GM23248 (cell line): ENCODE measurements around the gene MAGI3. TPM values are rescaled to one million over a fixed set of nuclear protein-coding genes. Genes with fewer than 3 reads are reported as not detected.
"Not testable (repeated sequence)": the region's sequence is repeated elsewhere in the genome, so short reads cannot be mapped to it uniquely, and the experiment has no call there.

Source experiments
- DNase-seq: peaks from one replicate; pipeline ENCODE4 v3.0.0-alpha.2; 2015
- H2AFZ ChIP-seq: fragments of 200-600 bp; sonication (generic); 2 replicates; pipeline ENCODE4 v1.6.1; 2016; ENCODE audit warnings: antibody characterized with exemption
- H3F3A ChIP-seq: fragments of 200-600 bp; sonication (generic); 2 replicates; pipeline ENCODE4 v1.6.1; 2016; ENCODE audit warnings: mild to moderate bottlenecking, antibody characterized with exemption, mixed run types; ENCODE audit not compliant: insufficient read depth
- H3K27ac ChIP-seq: fragments of 200-600 bp; sonication (generic); 2 replicates; pipeline ENCODE4 v1.5.1; 2016; ENCODE audit warnings: mild to moderate bottlenecking
- H3K27me3 ChIP-seq: fragments of 200-600 bp; sonication (generic); replicated peaks from 2 replicates; pipeline ENCODE4 v1.6.1; 2016; ENCODE audit warnings: mild to moderate bottlenecking; ENCODE audit not compliant: insufficient read depth
- H3K36me3 ChIP-seq: fragments of 200-600 bp; sonication (generic); 2 replicates; pipeline ENCODE4 v1.6.1; 2016; ENCODE audit warnings: low read depth, mild to moderate bottlenecking
- H3K4me1 ChIP-seq: fragments of 200-600 bp; sonication (generic); 2 replicates; pipeline ENCODE4 v1.6.1; 2016; ENCODE audit warnings: mild to moderate bottlenecking; ENCODE audit not compliant: insufficient read depth
- H3K4me2 ChIP-seq: fragments of 200-600 bp; sonication (generic); one replicate; pipeline ENCODE4 v1.6.1; 2016; ENCODE audit warnings: mild to moderate bottlenecking; ENCODE audit not compliant: unreplicated experiment
- H3K4me3 ChIP-seq: fragments of 200-600 bp; sonication (generic); 2 replicates; pipeline ENCODE4 v1.5.1; 2016; ENCODE audit warnings: mild to moderate bottlenecking
- H3K79me2 ChIP-seq: fragments of 200-600 bp; sonication (generic); 2 replicates; pipeline ENCODE4 v1.6.1; 2016; ENCODE audit warnings: mild to moderate bottlenecking; ENCODE audit not compliant: insufficient read depth
- H3K9ac ChIP-seq: fragments of 200-600 bp; sonication (generic); 2 replicates; pipeline ENCODE4 v1.6.1; 2016; ENCODE audit warnings: mild to moderate bottlenecking
- H3K9me2 ChIP-seq: fragments of 200-600 bp; sonication (generic); 2 replicates; pipeline ENCODE4 v1.6.1; 2016; ENCODE audit warnings: mixed run types, mild to moderate bottlenecking, moderate library complexity; ENCODE audit not compliant: insufficient read depth
- H3K9me3 ChIP-seq: fragments of 200-600 bp; sonication (generic); one replicate; pipeline ENCODE4 v1.6.1; 2017; ENCODE audit warnings: low read depth
- H4K20me1 ChIP-seq: fragments of 200-600 bp; sonication (generic); 2 replicates; pipeline ENCODE4 v1.6.0; 2016; ENCODE audit not compliant: insufficient read depth
- EZH2 ChIP-seq: fragments of 200-600 bp; sonication (generic); IDR thresholded peaks from 2 replicates; pipeline ENCODE4 v1.6.1; 2018; ENCODE audit warnings: antibody characterized with exemption, mild to moderate bottlenecking; ENCODE audit not compliant: insufficient read depth, poor library complexity, severe bottlenecking
- EZH2phosphoT487 ChIP-seq: fragments of 200-600 bp; sonication (generic); IDR thresholded peaks from 2 replicates; pipeline ENCODE4 v1.6.1; 2018; ENCODE audit warnings: antibody characterized with exemption, moderate library complexity, mild to moderate bottlenecking, low read depth; ENCODE audit not compliant: insufficient read depth
- WGBS, 2 experiments: methylation state at CpG; one replicate each; pipeline ENCODE4 v1.1.6; 2015 to 2017; ENCODE audit warnings: low lambda C conversion rate in 2 of 2, low coverage in 1 of 2; ENCODE audit errors: missing lambda C conversion rate in 2 of 2; 5-methylcytosine and 5-hydroxymethylcytosine counted together
- in situ Hi-C: fragments of 300-500 bp; cut with MboI; formaldehyde crosslinking; loops from 2 replicates; pipeline ENCODE4 v1.15.0; 2020
- polyA plus RNA-seq: library from polyadenylated mRNA; unstranded; fragments of >200 nt; fragmentation: Nextera tagmentation; extraction: Ambion mirVana; gene quantifications from 2 replicates; pipeline ENCODE4 v1.2.1, GENCODE V29; 2016
- total RNA-seq: library from RNA; depleted of rRNA; stranded (reverse); fragments of >200 nt; shearing (Covaris generic); gene quantifications from 2 replicates; pipeline ENCODE4 v1.2.3, GENCODE V29; 2014

Gene MAGI3
- total and polyA plus RNA-seq, 2 experiments from 2014 or later, result 1.9 to 7.2 TPM

DNA sequence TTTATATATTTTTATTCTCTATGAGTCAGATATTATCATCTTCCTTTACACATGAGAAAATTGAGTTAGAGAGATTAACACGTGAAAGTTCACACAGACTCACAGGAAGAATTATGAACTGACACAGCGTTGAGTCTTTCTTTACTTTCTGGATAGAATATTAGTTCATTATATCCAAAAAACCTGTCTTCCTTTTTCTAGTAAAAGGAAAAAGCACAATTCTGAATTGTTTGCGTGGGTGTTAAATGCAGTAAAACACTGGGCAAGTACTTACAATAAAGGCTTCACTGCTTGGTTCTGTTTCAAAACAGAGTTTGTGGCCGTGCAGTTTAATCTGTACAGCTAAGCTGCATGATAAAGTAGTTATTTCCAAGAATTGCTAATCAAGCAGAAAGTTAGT is 10.8 kb downstream of the MAGI3 start:
- no peaks in the 10 kb centered on the region for H3K9me3 ChIP-seq
- no peaks in the 10 kb centered on the region for H3K36me3 ChIP-seq
- no peaks in the 10 kb centered on the region for H4K20me1 ChIP-seq
- in situ Hi-C loops, result no loop called here
- no peaks in the 10 kb centered on the region for H3K9me2 ChIP-seq
- H3K27ac ChIP-seq, result no peak overlapping the region
- TF ChIP-seq EZH2phosphoT487 (no peak), EZH2 (no peak)
- no peak overlapping the region for H3K4me3 ChIP-seq
- H3K79me2 ChIP-seq, result peaks cover 83% of the 10 kb centered on the region
- H3K4me2 ChIP-seq, result no peak overlapping the region
- H2AFZ ChIP-seq, result no peak overlapping the region
- H3K27me3 ChIP-seq, result no peaks in the 10 kb centered on the region
- peaks cover 10% of the 10 kb centered on the region for H3K4me1 ChIP-seq
- H3K9ac ChIP-seq, result no peak overlapping the region
- peaks cover 7% of the 10 kb centered on the region; the same call in 1 of the 2 replicates for H3F3A ChIP-seq
- WGBS, 2 experiments, result 49 to 54% methylated on average over 4 of the region's 4 CpGs
- DNase-seq, result no peak

GRCh38 chr1:113401728-113402127 is 11.4 kb downstream of the MAGI3 start:
- no peaks in the 10 kb centered on the region for H3K9me3 ChIP-seq
- peaks cover 6% of the 10 kb centered on the region; the same call in 1 of the 2 replicates for H3F3A ChIP-seq
- in situ Hi-C loops, result no loop called here
- H3K9ac ChIP-seq, result no peak overlapping the region
- no peaks in the 10 kb centered on the region for H3K9me2 ChIP-seq
- WGBS, 2 experiments, result 96 to 100% methylated on average over 3 of the region's 3 CpGs
- H3K4me1 ChIP-seq, result peaks cover 4% of the 10 kb centered on the region
- DNase-seq, result no peak
- no peak overlapping the region for H2AFZ ChIP-seq
- H3K4me2 ChIP-seq, result no peak overlapping the region
- no peak overlapping the region for H3K27ac ChIP-seq
- no peaks in the 10 kb centered on the region for H3K27me3 ChIP-seq
- no peaks in the 10 kb centered on the region for H4K20me1 ChIP-seq
- peaks cover 87% of the 10 kb centered on the region for H3K79me2 ChIP-seq
- TF ChIP-seq EZH2phosphoT487, result no peak
- no peaks in the 10 kb centered on the region for H3K36me3 ChIP-seq
- no peak overlapping the region for H3K4me3 ChIP-seq

DNA sequence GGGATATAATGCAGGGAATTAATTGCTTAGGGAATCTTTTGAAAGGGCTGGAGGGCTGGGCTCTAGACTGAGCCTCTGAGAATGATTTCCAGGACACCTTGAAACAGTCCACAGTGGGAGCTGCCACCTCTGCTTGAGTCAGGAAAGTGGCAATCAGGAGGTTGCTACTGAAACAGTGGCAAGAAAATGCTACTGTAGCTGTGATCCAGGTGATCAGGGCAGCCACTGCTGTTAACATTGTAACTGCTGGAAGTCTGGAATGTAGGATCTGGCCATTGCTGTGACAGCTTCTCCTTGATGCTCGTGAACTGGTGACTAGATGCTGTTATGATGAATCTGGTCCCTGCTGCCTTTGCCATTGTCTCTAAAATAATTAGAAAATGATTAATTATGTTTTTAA is 12.8 kb downstream of the MAGI3 start:
- H3K4me3 ChIP-seq, result no peak overlapping the region
- no peaks in the 10 kb centered on the region for H3K9me2 ChIP-seq
- no peak overlapping the region for H2AFZ ChIP-seq
- H3K4me2 ChIP-seq, result no peak overlapping the region
- no peak overlapping the region for H3K27ac ChIP-seq
- TF ChIP-seq EZH2 (no peak), EZH2phosphoT487 (no peak)
- in situ Hi-C loops, result no loop called here
- H3K9ac ChIP-seq, result no peak overlapping the region
- no peak for DNase-seq
- no peaks in the 10 kb centered on the region for H3K36me3 ChIP-seq
- WGBS, 2 experiments, result 47 to 76% methylated on average over 1 of the region's 1 CpG
- peaks cover 87% of the 10 kb centered on the region for H3K79me2 ChIP-seq
- no peaks in the 10 kb centered on the region for H3F3A ChIP-seq
- H3K4me1 ChIP-seq, result no peaks in the 10 kb centered on the region
- no peaks in the 10 kb centered on the region for H3K27me3 ChIP-seq
- H3K9me3 ChIP-seq, result no peaks in the 10 kb centered on the region
- no peaks in the 10 kb centered on the region for H4K20me1 ChIP-seq

DNA sequence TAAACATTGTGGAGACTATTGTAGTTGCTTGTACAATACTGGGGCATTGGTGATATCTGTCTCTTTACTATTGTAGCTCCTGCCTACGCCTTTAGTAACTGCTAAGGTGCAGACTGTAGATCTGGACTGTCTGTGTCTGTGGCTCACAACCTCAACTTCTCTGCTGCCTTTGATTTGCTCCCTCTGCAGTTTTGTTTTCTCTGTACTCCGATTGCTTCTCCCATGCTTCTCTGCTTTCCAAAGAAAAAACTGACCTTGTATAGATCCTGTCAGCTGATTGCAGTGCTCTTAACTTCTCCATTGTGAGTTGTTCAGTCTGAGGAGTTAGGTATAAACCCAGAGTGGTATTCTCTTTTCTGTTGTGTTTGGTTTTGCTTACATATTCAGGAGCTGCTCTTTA is 15.3 kb downstream of the MAGI3 start:
- in situ Hi-C loops, result no loop called here
- Histone ChIP-seq H3K9ac (no peak overlapping the region), H3K27ac (no peak overlapping the region), H3K4me3 (no peak overlapping the region), H3K4me1 (no peaks in the 10 kb centered on the region), H3K27me3 (no peaks in the 10 kb centered on the region), H4K20me1 (no peaks in the 10 kb centered on the region), H3K9me2 (no peaks in the 10 kb centered on the region), H3F3A (no peaks in the 10 kb centered on the region), H3K4me2 (no peak overlapping the region), H3K36me3 (no peaks in the 10 kb centered on the region), H3K79me2 (peaks cover 82% of the 10 kb centered on the region), H3K9me3 (no peaks in the 10 kb centered on the region), H2AFZ (no peak overlapping the region)
- 70 to 79% methylated on average over 2 of the region's 2 CpGs for WGBS, 2 experiments
- no peak for DNase-seq
- TF ChIP-seq EZH2, result no peak
- no peak for TF ChIP-seq EZH2phosphoT487

DNA sequence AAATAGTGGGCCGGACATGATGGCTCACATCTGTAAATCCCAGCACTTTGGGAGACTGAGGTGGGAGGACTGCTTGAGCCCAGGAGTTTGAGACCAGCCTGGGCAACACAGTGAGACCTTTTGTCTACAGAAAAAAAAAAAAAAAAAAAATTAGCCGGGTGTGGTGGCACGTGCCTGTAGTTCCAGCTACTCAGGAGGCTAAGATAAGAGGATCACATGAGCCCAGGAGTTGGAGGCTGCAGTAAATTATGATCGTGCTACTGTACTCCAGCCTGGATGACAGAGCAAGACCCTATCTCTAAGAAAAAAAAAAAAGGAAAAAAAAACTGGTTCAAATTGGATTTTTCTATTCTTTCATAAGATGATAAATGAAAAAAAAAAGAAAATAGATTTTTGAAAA is 15.8 kb downstream of the MAGI3 start:
- H3K4me2 ChIP-seq, H3K9ac ChIP-seq, H3K27ac ChIP-seq, H3K27me3 ChIP-seq, H4K20me1 ChIP-seq, H3K9me3 ChIP-seq, H3K9me2 ChIP-seq, H3F3A ChIP-seq, in situ Hi-C loops, H3K36me3 ChIP-seq, H2AFZ ChIP-seq, H3K4me3 ChIP-seq, DNase-seq, H3K4me1 ChIP-seq: not testable (repeated sequence)
- H3K79me2 ChIP-seq, result peaks cover 82% of the 10 kb centered on the region
- WGBS, 2 experiments, result 95 to 98% methylated on average over 4 of the region's 4 CpGs
